Left forelimb (tissue), 1 donor: ENCODE data around the gene P3H4.

Source experiments
- DNase-seq: peaks from one replicate; pipeline ENCODE4 v3.0.0-alpha.2; 2018; ENCODE audit warnings: low spot score

The P3H4 gene

GRCh38 chr17:41772218-41772585 is 39.5 kb downstream of the P3H4 start:
- no peak for DNase-seq

- DNase-seq: no peak
These were observed 40.2 kb downstream of the P3H4 start for GRCh38 chr17:41771389-41772206.

- no peak for DNase-seq
These were observed 41.8 kb downstream of the P3H4 start for GRCh38 chr17:41769985-41770384.

- DNase-seq: no peak
These were observed 42.3 kb downstream of the P3H4 start for GRCh38 chr17:41769346-41769862.

- DNase-seq: no peak
These were observed 43.0 kb downstream of the P3H4 start for GRCh38 chr17:41768682-41769288.

GRCh38 chr17:41767324-41768042 is 44.3 kb downstream of the P3H4 start:
- DNase-seq: no peak

GRCh38 chr17:41766135-41766534 is 45.6 kb downstream of the P3H4 start:
- DNase-seq: no peak

GRCh38 chr17:41763327-41763726 is 48.4 kb downstream of the P3H4 start:
- no peak for DNase-seq

GRCh38 chr17:41762841-41763240 is 48.9 kb downstream of the P3H4 start:
- DNase-seq: no peak

GRCh38 chr17:41762391-41762790 is 49.4 kb downstream of the P3H4 start:
- DNase-seq: no peak

GRCh38 chr17:41760878-41761277 is 50.9 kb downstream of the P3H4 start:
- DNase-seq: no peak

- DNase-seq: no peak
These were observed 53.1 kb downstream of the P3H4 start for GRCh38 chr17:41758601-41759000.

- DNase-seq: no peak
These were observed 57.7 kb downstream of the P3H4 start for GRCh38 chr17:41754066-41754465.
